WTC11 (cell line): ENCODE measurements around the gene WNK2.

Source experiments
- ATF2 ChIP-seq: sonication (generic); formaldehyde crosslinking; IDR thresholded peaks from 2 replicates; pipeline ENCODE4 v1.8.1; 2022; ENCODE audit warnings: low read depth, missing genetic modification reagents, borderline replicate concordance
- CBFB ChIP-seq: sonication (generic); formaldehyde crosslinking; IDR thresholded peaks from 2 replicates; pipeline ENCODE4 v1.8.1; 2022; ENCODE audit warnings: mild to moderate bottlenecking, low read depth, missing genetic modification reagents
- CREB1 ChIP-seq: sonication (generic); formaldehyde crosslinking; IDR thresholded peaks from 2 replicates; pipeline ENCODE4 v1.8.0; 2023; ENCODE audit warnings: mild to moderate bottlenecking, missing genetic modification reagents
- CTCF ChIP-seq: fragments of 200-600 bp; IDR thresholded peaks from 2 replicates; pipeline ENCODE4 v1.8.0; 2022; ENCODE audit warnings: antibody characterized with exemption
- FOXK1 ChIP-seq: sonication (generic); formaldehyde crosslinking; IDR thresholded peaks from 2 replicates; pipeline ENCODE4 v1.8.0; 2022; ENCODE audit warnings: mild to moderate bottlenecking, moderate library complexity, missing genetic modification reagents
- GTF2I ChIP-seq: fragments of 250-450 bp; sonication (Bioruptor Pico); conservative IDR thresholded peaks from 2 replicates; pipeline ENCODE4 v1.4.0; 2021; ENCODE audit warnings: mild to moderate bottlenecking
- HMGXB4 ChIP-seq: sonication (generic); formaldehyde crosslinking; IDR thresholded peaks from 2 replicates; pipeline ENCODE4 v1.8.1; 2023; ENCODE audit warnings: mild to moderate bottlenecking, moderate library complexity, missing genetic modification reagents
- JUN ChIP-seq: sonication (generic); formaldehyde crosslinking; IDR thresholded peaks from 2 replicates; pipeline ENCODE4 v1.8.0; 2023; ENCODE audit warnings: mild to moderate bottlenecking, missing genetic modification reagents
- NFYB ChIP-seq: sonication (generic); formaldehyde crosslinking; conservative IDR thresholded peaks from 2 replicates; pipeline ENCODE4 v1.8.0; 2022; ENCODE audit warnings: low read depth, missing genetic modification reagents
- PRDM15 ChIP-seq: sonication (generic); formaldehyde crosslinking; IDR thresholded peaks from 2 replicates; pipeline ENCODE4 v1.8.0; 2022; ENCODE audit warnings: missing genetic modification reagents
- SP1 ChIP-seq: sonication (generic); formaldehyde crosslinking; conservative IDR thresholded peaks from 2 replicates; pipeline ENCODE4 v1.8.1; 2022; ENCODE audit warnings: missing genetic modification reagents
- STAT6 ChIP-seq: sonication (generic); formaldehyde crosslinking; conservative IDR thresholded peaks from 2 replicates; pipeline ENCODE4 v1.8.1; 2023; ENCODE audit warnings: mild to moderate bottlenecking, low read depth, missing genetic modification reagents, moderate library complexity
- ZNF121 ChIP-seq: sonication (generic); formaldehyde crosslinking; IDR thresholded peaks from 2 replicates; pipeline ENCODE4 v1.8.0; 2023; ENCODE audit warnings: missing genetic modification reagents
- ZNF512 ChIP-seq: sonication (generic); formaldehyde crosslinking; IDR thresholded peaks from 2 replicates; pipeline ENCODE4 v1.8.1; 2022; ENCODE audit warnings: missing genetic modification reagents, borderline replicate concordance

GRCh38 chr9:93228030-93228429 is 44.1 kb downstream of the WNK2 start:
- no peak for TF ChIP-seq GTF2I (CRISPR knock-in tag)
- no peak for TF ChIP-seq ATF2 (CRISPR knock-in tag)
- TF ChIP-seq CTCF = no peak
- no peak for TF ChIP-seq ZNF512 (CRISPR knock-in tag)
- no peak for TF ChIP-seq HMGXB4
- no peak for TF ChIP-seq FOXK1 (CRISPR knock-in tag)
- no peak for TF ChIP-seq PRDM15 (CRISPR knock-in tag)
- TF ChIP-seq NFYB (CRISPR knock-in tag) = no peak
- no peak for TF ChIP-seq CREB1 (CRISPR knock-in tag)
- no peak for TF ChIP-seq JUN
- no peak for TF ChIP-seq CBFB (CRISPR knock-in tag)
- TF ChIP-seq SP1 (CRISPR knock-in tag) = no peak
- no peak for TF ChIP-seq ZNF121 (CRISPR knock-in tag)
- TF ChIP-seq STAT6 (CRISPR knock-in tag) = no peak
